ENCODE measurements around the gene UNC13B. TPM values are rescaled to one million over a fixed set of nuclear protein-coding genes. Genes with fewer than 3 reads are reported as not detected.

The UNC13B gene
- total and polyA plus RNA-seq, 2 of the 13 experiments (the other 11 are each of a cell fraction or from before 2014, with no cell fraction given): 14.0 to 18.3 TPM

DNA sequence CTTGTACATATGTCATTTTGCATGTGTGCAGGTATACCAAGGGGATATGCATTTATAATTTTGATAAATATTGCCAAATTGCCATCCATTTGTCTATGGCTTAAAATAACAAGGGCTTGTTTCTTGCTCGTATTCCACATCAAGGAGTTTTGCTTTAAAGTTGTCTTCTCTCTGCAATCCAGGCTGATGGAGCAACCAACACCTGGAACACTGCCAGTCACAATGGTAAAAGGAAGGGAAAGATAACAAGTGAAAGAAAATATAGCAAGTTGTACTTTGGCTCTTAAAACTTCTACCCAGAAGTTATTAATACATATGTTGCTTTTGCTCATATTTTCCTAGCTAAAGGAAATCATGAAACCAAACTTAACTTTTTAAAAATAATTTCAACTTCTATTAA is 156.9 kb downstream of the UNC13B start:
- Histone ChIP-seq H2AFZ (ENCODE audit: low read length) (no peak overlapping the region), H3K4me2 (ENCODE audit: low read depth, low read length) (no peak overlapping the region), H3K27ac (ENCODE audit: extremely low read length, insufficient read depth, low read length) (no peak overlapping the region), H4K20me1 (ENCODE audit: insufficient read depth, low read length) (no peaks in the 10 kb centered on the region), H3K4me1 (ENCODE audit: insufficient read depth, low read length) (no peaks in the 10 kb centered on the region), H3K4me3 (replicated peaks in 1 of 3; ENCODE audit: insufficient read depth in 1 of 3, low read depth in 2 of 3, low read length in 3 of 3) (no peak overlapping the region), H3K9ac (ENCODE audit: insufficient read depth, low read depth, low read length) (no peak overlapping the region), H3K27me3 (ENCODE audit: control insufficient read depth in 1 of 2, insufficient read depth in 2 of 2, low read length in 2 of 2) (no peaks in the 10 kb centered on the region), H3K9me3 (ENCODE audit: low read length) (no peaks in the 10 kb centered on the region), H3K36me3 (replicated peaks in 1 of 2; ENCODE audit: control insufficient read depth in 1 of 2, insufficient read depth in 2 of 2, low read length in 2 of 2) (peaks cover 1 to 15% of the 10 kb centered on the region in 2 experiments; a peak in 3 of 5 replicates), H3K79me2 (ENCODE audit: insufficient read depth, low read length) (no peaks in the 10 kb centered on the region)
- CTCF ChIA-PET (ENCODE audit: low intra/inter-chr PET ratio, low total read pairs): no interaction called here
- TF ChIP-seq SP1 (IDR thresholded peaks at IDR 0.05): no peak
- TF ChIP-seq SP1 (CRISPR knock-in tag; IDR thresholded peaks at IDR 0.05): no peak
- no peak for TF ChIP-seq TCF12 (IDR thresholded peaks at IDR 0.05)
- no peak for TF ChIP-seq TCF12 (CRISPR knock-in tag; IDR thresholded peaks at IDR 0.05)
- TF ChIP-seq SALL2 (CRISPR knock-in tag; IDR thresholded peaks at IDR 0.05): no peak
- TF ChIP-seq SMAD3 (CRISPR knock-in tag; IDR thresholded peaks at IDR 0.05): no peak
- TF ChIP-seq, protein P1, sequence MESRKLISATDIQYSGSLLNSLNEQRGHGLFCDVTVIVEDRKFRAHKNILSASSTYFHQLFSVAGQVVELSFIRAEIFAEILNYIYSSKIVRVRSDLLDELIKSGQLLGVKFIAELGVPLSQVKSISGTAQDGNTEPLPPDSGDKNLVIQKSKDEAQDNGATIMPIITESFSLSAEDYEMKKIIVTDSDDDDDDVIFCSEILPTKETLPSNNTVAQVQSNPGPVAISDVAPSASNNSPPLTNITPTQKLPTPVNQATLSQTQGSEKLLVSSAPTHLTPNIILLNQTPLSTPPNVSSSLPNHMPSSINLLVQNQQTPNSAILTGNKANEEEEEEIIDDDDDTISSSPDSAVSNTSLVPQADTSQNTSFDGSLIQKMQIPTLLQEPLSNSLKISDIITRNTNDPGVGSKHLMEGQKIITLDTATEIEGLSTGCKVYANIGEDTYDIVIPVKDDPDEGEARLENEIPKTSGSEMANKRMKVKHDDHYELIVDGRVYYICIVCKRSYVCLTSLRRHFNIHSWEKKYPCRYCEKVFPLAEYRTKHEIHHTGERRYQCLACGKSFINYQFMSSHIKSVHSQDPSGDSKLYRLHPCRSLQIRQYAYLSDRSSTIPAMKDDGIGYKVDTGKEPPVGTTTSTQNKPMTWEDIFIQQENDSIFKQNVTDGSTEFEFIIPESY (CRISPR knock-in tag; IDR thresholded peaks at IDR 0.05): no peak
- POLR2A ChIA-PET: no interaction called here
- FAIRE-seq (no peak), ATAC-seq (no peak), DNase-seq (ENCODE audit: low spot score) (no peak)
- in situ Hi-C loops (cut with HindIII; ENCODE audit: extremely low pct_ligation_motif_present, low pct_unique_long_range_greater_than_20kb): no loop called here
- intact Hi-C loops (cut with micrococcal nuclease; ENCODE audit: unreplicated experiment): no loop called here
- no TSS peak for BruUV-seq (replicated peaks)
- WGBS (ENCODE audit: low lambda C conversion rate): 93% methylated on average over 1 of the region's 1 CpG
